Trophoblast cell (in vitro differentiated cells and primary cell): ENCODE measurements around the gene SLC31A1.

Experiments
- DNase-seq, 2 donors: peaks; one replicate each; pipeline ENCODE4 v3.0.0-alpha.2; 2016
- H2AFZ ChIP-seq: 2 replicates; pipeline ENCODE4 v1.6.1; 2013; ENCODE audit warnings: low read length, moderate library complexity, mild to moderate bottlenecking; ENCODE audit not compliant: insufficient read depth, poor library complexity
- H2AK5ac ChIP-seq: 2 replicates; pipeline ENCODE4 v1.6.1; 2013; ENCODE audit warnings: mild to moderate bottlenecking, low read length
- H2BK120ac ChIP-seq: 2 replicates; pipeline ENCODE4 v1.6.1; 2013; ENCODE audit warnings: low read length, mild to moderate bottlenecking, moderate library complexity; ENCODE audit not compliant: insufficient read depth, poor library complexity
- H2BK12ac ChIP-seq: 2 replicates; pipeline ENCODE4 v1.6.1; 2013; ENCODE audit warnings: mild to moderate bottlenecking, low read length, moderate library complexity
- H2BK5ac ChIP-seq: 2 replicates; pipeline ENCODE4 v1.6.1; 2013; ENCODE audit warnings: low read length, low read depth, moderate library complexity, mild to moderate bottlenecking; ENCODE audit not compliant: poor library complexity
- H3K14ac ChIP-seq: 2 replicates; pipeline ENCODE4 v1.6.1; 2013; ENCODE audit warnings: mild to moderate bottlenecking, low read length
- H3K18ac ChIP-seq: 2 replicates; pipeline ENCODE4 v1.6.1; 2013; ENCODE audit warnings: mild to moderate bottlenecking, low read length
- H3K23ac ChIP-seq: 2 replicates; pipeline ENCODE4 v1.6.1; 2013; ENCODE audit warnings: low read length
- H3K27ac ChIP-seq: 2 replicates; pipeline ENCODE4 v1.5.1; 2013; ENCODE audit warnings: low read depth, mild to moderate bottlenecking, inconsistent platforms, low read length, moderate library complexity
- H3K27me3 ChIP-seq: 2 replicates; pipeline ENCODE4 v1.6.1; 2013; ENCODE audit warnings: inconsistent platforms, mild to moderate bottlenecking, low read length, moderate library complexity; ENCODE audit not compliant: insufficient read depth
- H3K36me3 ChIP-seq, 2 experiments: 1 replicate in 1 of 2; 2 replicates in 1 of 2; pipeline ENCODE4 v1.6.1; 2013; ENCODE audit warnings: low read length in 2 of 2, mild to moderate bottlenecking in 2 of 2, moderate library complexity in 1 of 2; ENCODE audit not compliant: insufficient read depth in 2 of 2, control insufficient read depth in 1 of 2
- H3K4ac ChIP-seq: 2 replicates; pipeline ENCODE4 v1.6.1; 2013; ENCODE audit warnings: low read depth, mild to moderate bottlenecking, low read length, moderate library complexity
- H3K4me1 ChIP-seq, 2 experiments: 1 replicate in 1 of 2; 2 replicates in 1 of 2; pipeline ENCODE4 v1.6.1; 2013; ENCODE audit warnings: low read length in 2 of 2, mild to moderate bottlenecking in 2 of 2, moderate library complexity in 1 of 2; ENCODE audit not compliant: insufficient read depth in 2 of 2, control insufficient read depth in 1 of 2
- H3K4me2 ChIP-seq: 2 replicates; pipeline ENCODE4 v1.6.1; 2013; ENCODE audit warnings: inconsistent platforms, mild to moderate bottlenecking, low read length, moderate library complexity
- H3K4me3 ChIP-seq: 2 replicates; pipeline ENCODE4 v1.5.1; 2013; ENCODE audit warnings: mild to moderate bottlenecking, low read depth, low read length, inconsistent platforms
- H3K79me1 ChIP-seq: one replicate; pipeline ENCODE4 v1.6.1; 2013; ENCODE audit warnings: low read length
- H3K79me2 ChIP-seq: 2 replicates; pipeline ENCODE4 v1.6.1; 2013; ENCODE audit warnings: low read length, mild to moderate bottlenecking; ENCODE audit not compliant: control insufficient read depth, insufficient read depth, poor library complexity
- H3K9ac ChIP-seq: 2 replicates; pipeline ENCODE4 v1.6.1; 2013; ENCODE audit warnings: mild to moderate bottlenecking, low read length
- H3K9me3 ChIP-seq: 2 replicates; pipeline ENCODE4 v1.6.1; 2013; ENCODE audit warnings: low read depth, mild to moderate bottlenecking, control low read depth, inconsistent platforms, low read length; ENCODE audit not compliant: insufficient read depth
- H4K12ac ChIP-seq: 2 replicates; pipeline ENCODE4 v1.6.1; 2013; ENCODE audit warnings: low read depth, mild to moderate bottlenecking, low read length, moderate library complexity
- H4K8ac ChIP-seq: 2 replicates; pipeline ENCODE4 v1.6.1; 2013; ENCODE audit warnings: low read depth, mild to moderate bottlenecking, low read length, moderate library complexity
- H4K91ac ChIP-seq: one replicate; pipeline ENCODE4 v1.6.1; 2013; ENCODE audit warnings: low read depth, mild to moderate bottlenecking, low read length, moderate library complexity
- WGBS: extraction: QIAGEN DNeasy Blood & Tissue Kit; methylation state at CpG from one replicate; pipeline ENCODE4 v1.1.7; 2013; ENCODE audit warnings: missing lambda C conversion rate; ENCODE audit not compliant: insufficient read length, insufficient coverage; ENCODE audit errors: extremely low coverage; 5-methylcytosine and 5-hydroxymethylcytosine counted together

The SLC31A1 gene

GRCh38 chr9:113296796-113297558 is 75.6 kb downstream of the SLC31A1 start:
- Histone ChIP-seq H2BK120ac (no peak overlapping the region), H2BK12ac (no peak overlapping the region), H2BK5ac (no peak overlapping the region), H3K79me2 (no peaks in the 10 kb centered on the region), H2AK5ac (no peak overlapping the region), H4K12ac (no peak overlapping the region), H4K91ac (no peak overlapping the region), H4K8ac (no peak overlapping the region), H2AFZ (no peak overlapping the region), H3K36me3 (peaks cover 8 to 10% of the 10 kb centered on the region in 2 experiments), H3K27ac (no peak overlapping the region), H3K23ac (no peak overlapping the region), H3K4ac (no peak overlapping the region), H3K27me3 (no peaks in the 10 kb centered on the region), H3K9ac (no peak overlapping the region), H3K18ac (no peak overlapping the region), H3K4me3 (no peak overlapping the region), H3K4me1 (no peaks in the 10 kb centered on the region), H3K79me1 (no peaks in the 10 kb centered on the region), H3K4me2 (no peak overlapping the region), H3K9me3 (no peaks in the 10 kb centered on the region), H3K14ac (no peak overlapping the region)
- WGBS: no CpG with 5 or more reads among the region's 9 CpGs
- DNase-seq: no peak

GRCh38 chr9:113298311-113298710 is 77.0 kb downstream of the SLC31A1 start:
- H3K27ac ChIP-seq: no peak overlapping the region
- H2BK5ac ChIP-seq: no peak overlapping the region
- H3K36me3 ChIP-seq: peaks cover 2% of the 10 kb centered on the region in 2 experiments
- no peaks in the 10 kb centered on the region for H3K9me3 ChIP-seq
- WGBS: no CpG with 5 or more reads among the region's 8 CpGs
- no peak overlapping the region for H3K4me3 ChIP-seq
- H3K79me2 ChIP-seq: no peaks in the 10 kb centered on the region
- no peaks in the 10 kb centered on the region for H3K27me3 ChIP-seq
- no peak for DNase-seq
- no peak overlapping the region for H3K23ac ChIP-seq
- H3K9ac ChIP-seq: no peak overlapping the region
- no peak overlapping the region for H4K91ac ChIP-seq
- no peak overlapping the region for H4K12ac ChIP-seq
- H3K14ac ChIP-seq: no peak overlapping the region
- no peak overlapping the region for H2BK12ac ChIP-seq
- H4K8ac ChIP-seq: no peak overlapping the region
- no peak overlapping the region for H3K4ac ChIP-seq
- no peaks in the 10 kb centered on the region for H3K4me1 ChIP-seq
- no peak overlapping the region for H2BK120ac ChIP-seq
- H3K79me1 ChIP-seq: no peaks in the 10 kb centered on the region
- H2AK5ac ChIP-seq: no peak overlapping the region
- H3K18ac ChIP-seq: no peak overlapping the region
- no peak overlapping the region for H3K4me2 ChIP-seq
- H2AFZ ChIP-seq: no peak overlapping the region

GRCh38 chr9:113298924-113299770 is 77.8 kb downstream of the SLC31A1 start:
- Histone ChIP-seq H2AK5ac (no peak overlapping the region), H3K4me2 (no peak overlapping the region), H3K9ac (no peak overlapping the region), H3K4me3 (no peak overlapping the region), H3K9me3 (no peaks in the 10 kb centered on the region), H3K27ac (no peak overlapping the region), H3K27me3 (no peaks in the 10 kb centered on the region), H3K79me2 (no peaks in the 10 kb centered on the region), H2BK5ac (no peak overlapping the region), H3K79me1 (no peaks in the 10 kb centered on the region), H3K18ac (no peak overlapping the region), H4K12ac (no peak overlapping the region), H3K23ac (no peak overlapping the region), H3K4ac (no peak overlapping the region), H2AFZ (no peak overlapping the region), H2BK12ac (no peak overlapping the region), H4K8ac (no peak overlapping the region), H2BK120ac (no peak overlapping the region), H3K36me3 (no peaks in the 10 kb centered on the region), H3K4me1 (no peaks in the 10 kb centered on the region), H4K91ac (no peak overlapping the region), H3K14ac (no peak overlapping the region)
- DNase-seq: no peak
- no CpG with 5 or more reads among the region's 15 CpGs for WGBS

GRCh38 chr9:113299800-113300292 is 78.5 kb downstream of the SLC31A1 start:
- Histone ChIP-seq H2BK5ac (no peak overlapping the region), H3K18ac (no peak overlapping the region), H3K79me2 (no peaks in the 10 kb centered on the region), H3K14ac (no peak overlapping the region), H3K9me3 (no peaks in the 10 kb centered on the region), H3K9ac (no peak overlapping the region), H4K91ac (no peak overlapping the region), H2BK12ac (no peak overlapping the region), H3K4ac (no peak overlapping the region), H3K36me3 (no peaks in the 10 kb centered on the region), H2BK120ac (no peak overlapping the region), H3K23ac (no peak overlapping the region), H3K4me3 (no peak overlapping the region), H4K12ac (no peak overlapping the region), H3K27me3 (no peaks in the 10 kb centered on the region), H2AK5ac (no peak overlapping the region), H3K4me2 (no peak overlapping the region), H2AFZ (no peak overlapping the region), H3K4me1 (no peaks in the 10 kb centered on the region), H4K8ac (no peak overlapping the region), H3K27ac (no peak overlapping the region), H3K79me1 (no peaks in the 10 kb centered on the region)
- no peak for DNase-seq
- no CpG with 5 or more reads among the region's 8 CpGs for WGBS
